ENCODE results near the gene TMEM54.
"Not testable (repeated sequence)": the region's sequence is repeated elsewhere in the genome, so short reads cannot be mapped to it uniquely, and the experiment has no call there.

The TMEM54 gene

DNA sequence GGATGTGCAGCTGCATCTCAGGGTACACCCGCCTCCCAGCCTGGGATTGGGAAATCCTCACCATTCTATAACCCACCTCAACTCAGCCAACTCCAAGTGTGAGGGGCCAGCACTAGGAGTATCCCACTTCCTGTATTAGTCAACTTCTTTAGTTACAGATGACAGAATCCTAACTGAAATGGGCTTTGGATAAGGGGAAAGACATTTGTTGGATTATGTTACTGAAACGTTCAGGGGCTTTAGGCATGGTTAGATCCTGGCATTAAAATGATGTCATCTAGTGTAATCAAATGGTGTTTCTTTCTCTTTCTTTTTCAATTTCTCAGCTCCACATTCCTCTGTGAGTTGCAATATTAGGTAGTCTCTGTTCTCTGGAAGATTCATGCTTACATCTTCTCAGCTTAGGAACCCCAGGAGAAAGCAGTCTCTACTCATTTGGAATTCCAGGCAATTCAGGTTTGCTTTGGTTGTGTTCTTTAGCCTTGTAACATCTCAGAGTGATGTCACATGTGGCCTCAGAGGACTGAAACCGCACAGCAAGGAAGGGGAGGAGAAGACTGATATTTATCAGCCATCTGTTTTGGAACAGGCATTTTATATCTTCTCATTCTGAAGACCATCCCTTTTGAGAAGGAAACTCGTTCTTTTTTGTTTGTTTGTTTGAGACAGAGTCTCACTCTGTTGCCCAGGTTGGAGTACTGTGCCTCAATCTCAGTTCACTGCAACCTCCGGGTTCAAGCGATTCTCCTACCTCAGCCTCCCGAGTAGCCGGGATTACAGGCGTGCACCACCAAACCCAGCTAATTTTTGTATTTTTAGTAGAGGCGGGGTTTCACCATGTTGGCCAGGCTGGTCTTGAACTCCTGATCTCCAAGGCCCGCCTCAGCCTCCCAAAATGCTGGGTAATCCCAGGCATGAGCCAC is 18.9 kb upstream of the TMEM54 start:
- no peak for DNase-seq (ENCODE audit: low spot score)

DNA sequence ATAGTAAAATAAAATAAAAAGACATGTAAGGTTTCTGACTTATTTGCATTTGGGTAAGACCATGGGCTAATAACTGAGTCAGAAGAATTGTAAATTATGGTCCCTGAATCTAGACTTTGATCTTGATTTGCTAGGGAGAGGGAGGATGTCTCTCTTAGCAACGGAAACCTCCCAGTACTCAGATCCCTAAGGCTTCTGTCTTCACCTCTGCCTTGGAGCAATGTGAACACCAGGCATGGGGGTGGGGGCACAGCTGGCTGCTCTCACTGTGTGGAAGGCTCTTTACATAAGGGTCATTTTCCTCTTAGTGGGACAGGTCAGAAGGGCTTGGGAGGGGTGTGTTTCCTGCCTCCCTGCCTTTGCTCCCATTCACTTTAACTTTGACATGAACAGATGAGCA is 17.0 kb upstream of the TMEM54 start:
- no peak for DNase-seq (ENCODE audit: low spot score)

DNA sequence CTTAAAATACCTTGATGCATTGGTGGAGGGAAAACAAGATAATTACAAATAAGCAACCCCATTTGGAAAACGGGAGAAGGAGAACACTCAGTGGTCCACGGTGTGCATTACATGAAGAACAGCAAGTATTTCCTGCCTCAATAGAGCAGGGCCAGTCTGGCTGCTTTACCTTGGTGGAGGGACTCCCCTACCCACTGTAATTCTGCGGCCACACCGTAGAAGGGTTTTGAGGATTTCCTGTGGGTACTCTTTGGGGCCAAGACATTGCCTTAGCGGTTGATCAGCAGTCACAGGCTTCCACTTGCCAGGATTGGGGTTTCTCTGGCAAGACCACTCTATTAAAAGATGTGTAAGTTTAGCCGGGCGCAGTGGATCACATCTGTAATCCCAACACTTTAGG is 16.3 kb upstream of the TMEM54 start:
- no peak for DNase-seq (ENCODE audit: low spot score)

DNA sequence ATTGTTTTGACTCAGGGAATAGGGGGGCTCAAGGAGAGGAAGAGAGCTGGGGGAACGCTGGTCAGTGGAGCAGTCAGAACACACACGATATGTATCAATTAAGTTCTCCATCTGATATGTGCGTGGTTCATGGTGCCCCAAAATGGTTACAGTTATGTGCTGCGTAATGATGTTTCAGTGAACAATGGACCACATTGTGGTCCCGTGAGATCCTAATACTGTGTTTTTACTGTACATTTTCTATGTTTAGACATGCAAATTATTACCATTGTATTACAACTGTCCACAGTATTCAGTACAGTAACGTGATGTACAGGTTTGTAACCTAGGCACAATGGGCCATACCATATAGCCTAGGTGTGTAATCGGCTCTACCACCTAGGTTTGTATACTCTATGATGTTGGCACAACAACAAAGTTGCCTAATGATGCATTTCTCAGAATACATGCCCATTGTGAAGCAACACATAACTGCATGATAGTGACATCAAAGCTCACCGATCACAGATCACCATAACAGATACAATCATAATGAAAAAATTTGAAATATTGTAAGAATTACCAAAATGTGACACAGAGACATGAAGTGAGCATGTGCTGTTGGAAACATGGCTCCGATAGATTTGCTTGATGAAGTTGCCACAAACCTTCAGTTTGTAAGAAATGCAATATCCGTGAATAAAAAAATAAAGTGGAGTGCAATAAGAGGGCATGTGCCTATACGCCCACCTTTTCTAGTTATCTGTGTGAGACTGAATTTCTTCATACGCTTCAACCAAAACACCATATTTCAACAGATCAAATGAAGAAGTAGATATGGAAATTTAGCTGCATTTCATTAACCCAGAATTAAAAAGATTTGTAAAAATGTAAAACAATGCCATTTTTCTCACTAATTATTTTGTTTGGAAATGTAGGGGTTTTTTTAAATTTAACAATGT is 14.8 kb upstream of the TMEM54 start:
- no peak for DNase-seq (ENCODE audit: low spot score)

DNA sequence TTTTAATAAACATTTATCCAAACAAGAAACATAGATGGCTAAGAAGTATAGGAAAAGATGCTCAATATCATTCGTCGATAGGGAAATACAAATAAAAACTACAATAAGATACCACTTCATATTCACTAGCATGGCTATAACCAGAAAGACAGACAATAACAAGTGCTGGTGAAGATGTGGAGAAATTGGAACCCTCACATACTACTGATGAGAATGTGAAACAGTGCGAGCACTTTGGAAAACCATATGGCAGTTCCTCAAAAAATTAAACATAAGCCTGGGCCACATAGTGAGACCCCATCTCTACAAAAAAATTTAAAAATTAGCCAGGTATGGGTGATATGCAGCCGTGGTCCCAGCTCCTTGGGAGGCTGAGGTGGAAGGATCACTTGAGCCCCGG is 9.1 kb upstream of the TMEM54 start:
- no peak for DNase-seq (ENCODE audit: low spot score)

DNA sequence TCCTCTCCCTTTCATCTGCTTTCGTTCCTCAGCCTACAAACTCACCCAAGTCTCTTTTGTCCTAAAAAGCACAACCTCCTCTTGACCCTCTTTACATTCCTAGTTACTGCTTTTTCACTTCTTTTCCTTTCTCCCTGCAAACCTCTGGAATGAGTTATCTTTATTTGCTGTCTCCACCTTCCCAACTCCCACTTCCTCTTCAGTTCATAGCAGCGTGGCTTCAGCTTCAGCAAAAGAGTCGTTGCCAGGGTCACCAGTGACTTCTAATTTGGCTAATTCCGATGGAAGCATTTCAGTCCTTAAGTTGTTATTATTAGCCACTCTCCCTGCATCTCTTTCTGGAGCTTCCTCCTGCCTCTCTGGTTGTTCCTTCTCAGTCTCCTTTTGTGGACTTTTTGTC is 6.2 kb upstream of the TMEM54 start:
- no peak for DNase-seq (ENCODE audit: low spot score)

DNA sequence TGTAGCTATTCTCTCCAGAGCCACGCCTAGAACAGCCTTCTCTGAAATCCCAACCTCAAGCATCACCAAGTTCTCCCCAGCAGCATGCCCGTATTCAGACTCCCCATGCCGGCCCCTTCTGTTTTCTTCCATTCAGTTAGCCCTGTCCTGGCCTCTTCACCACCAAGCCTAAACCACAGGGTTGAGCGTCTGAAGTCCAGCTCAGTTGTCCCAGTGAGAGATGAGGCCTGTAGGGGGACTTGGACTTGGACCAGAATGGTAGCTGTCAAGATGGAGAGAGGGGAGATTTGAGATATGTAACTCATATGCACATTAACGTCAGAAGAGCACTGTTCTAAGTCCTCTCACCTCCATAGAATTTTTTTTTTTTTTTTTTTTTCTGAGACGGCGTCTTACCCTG is 5.5 kb upstream of the TMEM54 start:
- no peak for DNase-seq (ENCODE audit: low spot score)

DNA sequence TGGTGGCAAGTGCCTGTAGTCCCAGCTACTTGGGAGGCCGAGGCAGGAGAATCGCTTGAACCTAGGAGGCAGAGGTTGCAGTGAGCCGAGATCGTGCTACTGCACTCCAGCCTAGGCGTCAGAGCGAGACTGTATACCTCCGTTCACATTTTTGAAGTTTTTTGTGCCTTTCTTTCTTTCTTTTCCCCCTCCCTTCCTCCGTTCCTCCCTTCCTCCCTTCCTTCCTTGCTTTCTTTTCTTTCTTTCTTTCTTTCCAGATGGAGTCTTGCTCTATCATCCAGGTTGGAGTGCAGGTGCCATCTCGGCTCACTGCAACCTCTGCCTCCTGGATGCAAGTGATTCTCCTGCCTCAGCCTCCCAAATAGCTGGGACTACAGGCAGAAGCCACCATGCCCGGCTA is 4.4 kb upstream of the TMEM54 start:
- not testable (repeated sequence) for DNase-seq (ENCODE audit: low spot score)

DNA sequence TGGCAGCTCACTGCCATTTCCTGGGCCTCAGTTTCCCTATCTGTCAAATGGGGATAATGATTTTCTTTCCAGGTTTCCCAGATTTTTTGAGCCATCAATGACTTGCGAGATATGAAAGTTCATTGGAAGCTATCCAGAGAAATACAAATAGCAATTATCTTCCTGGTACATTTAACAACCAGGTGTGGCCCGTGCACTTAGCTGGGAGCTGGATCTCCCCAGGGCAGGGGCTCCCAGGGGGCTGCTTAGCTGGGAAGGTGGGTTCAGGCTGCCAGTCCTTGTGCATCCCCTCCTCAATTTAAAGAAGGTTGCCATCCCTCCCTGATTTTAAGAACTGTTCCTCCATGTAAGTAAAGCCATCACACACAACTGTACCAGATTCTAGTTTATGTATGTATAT is 3.6 kb upstream of the TMEM54 start:
- no peak for DNase-seq (ENCODE audit: low spot score)

DNA sequence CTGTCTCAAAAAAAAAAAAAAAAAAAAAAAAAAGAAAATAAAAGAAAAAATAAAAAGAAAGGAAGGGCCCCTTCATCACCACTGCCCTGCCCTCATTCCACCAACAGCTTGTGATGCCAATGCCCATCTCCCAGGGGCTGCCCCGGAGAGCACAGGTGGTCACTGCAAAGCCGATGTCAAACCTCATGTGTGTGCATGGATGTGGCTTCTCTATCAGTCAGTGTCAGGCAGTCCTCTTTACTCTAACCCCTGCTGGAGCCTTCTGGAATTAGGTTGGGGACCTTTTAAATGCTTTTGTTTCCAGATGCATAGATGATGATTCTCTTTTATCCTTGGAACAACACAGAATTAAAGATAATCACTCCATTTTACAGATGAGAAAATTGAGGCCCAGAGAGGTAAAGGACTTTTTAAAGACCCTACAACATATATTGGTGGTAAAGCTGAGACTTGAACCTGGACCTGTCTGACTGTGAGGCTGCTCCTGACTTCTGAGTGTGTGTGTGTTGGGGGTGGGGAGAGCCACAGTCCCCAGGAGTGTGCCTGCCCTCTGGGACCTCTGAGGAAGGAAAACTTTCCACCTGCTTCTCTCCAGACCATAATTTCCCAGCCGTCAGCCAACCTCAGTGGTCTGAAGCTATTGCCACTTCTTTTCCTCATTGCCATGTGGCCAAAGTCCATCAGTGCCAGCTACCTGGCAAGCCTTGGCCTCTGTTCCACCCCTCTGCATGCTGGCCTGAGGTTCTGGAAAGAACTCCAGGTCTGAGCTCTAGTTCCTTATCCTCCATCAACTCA is 3.0 kb upstream of the TMEM54 start:
- no peak for DNase-seq (ENCODE audit: low spot score)

DNA sequence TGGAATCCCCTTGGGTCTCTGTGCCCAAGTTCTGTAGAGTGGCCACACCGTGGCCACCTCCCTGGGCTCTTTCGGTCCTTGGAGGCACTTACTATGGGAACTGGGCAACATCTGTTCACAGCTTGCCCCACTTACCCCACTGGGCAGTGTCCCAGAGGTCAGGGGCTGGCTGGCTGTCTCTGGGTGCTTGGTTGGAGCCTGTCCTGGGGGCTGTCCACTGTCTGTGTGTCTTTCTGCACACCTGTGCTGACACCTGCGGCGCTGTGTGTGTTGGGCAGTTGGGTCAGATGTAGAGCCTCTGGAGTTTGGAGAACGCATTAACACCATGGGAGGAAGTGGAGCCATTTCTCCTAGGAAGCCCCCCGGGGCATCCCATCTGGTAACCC is 1.3 kb upstream of the TMEM54 start:
- DNase-seq (ENCODE audit: low spot score) = no peak

DNA sequence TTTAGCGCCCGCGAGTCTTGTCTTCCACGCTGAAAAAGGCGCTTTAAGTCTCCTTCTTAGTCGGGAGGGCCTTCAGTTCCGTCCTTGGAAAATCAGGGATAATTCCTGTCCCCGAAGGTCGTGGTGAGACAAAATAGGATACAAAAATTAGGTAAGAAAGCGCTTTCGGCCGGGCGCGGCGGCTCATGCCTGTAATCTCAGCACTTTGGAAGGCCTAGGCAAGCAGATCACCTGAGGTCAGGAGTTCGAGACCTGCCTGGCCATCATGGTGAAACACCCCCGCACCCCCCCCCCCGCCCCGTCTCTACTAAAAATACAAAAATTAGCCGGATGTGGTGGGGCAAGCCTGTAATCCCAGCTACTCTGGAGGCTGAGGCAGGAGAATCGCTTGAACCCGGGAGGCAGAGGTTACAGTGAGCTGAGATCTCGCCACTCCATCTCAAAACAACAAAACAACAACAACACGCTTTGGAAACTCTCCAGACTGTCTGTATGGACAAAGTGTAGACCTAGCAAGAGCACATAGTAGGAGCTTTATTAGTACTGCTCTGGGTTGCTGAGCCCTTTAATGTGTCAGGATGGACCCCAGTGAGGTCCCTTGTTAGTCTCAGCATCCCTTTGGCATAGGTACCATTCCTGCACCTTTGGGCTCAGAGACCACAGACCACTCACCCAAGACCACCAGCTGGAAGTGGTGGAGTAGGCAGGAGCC is 790 bp upstream of the TMEM54 start:
- DNase-seq (ENCODE audit: low spot score) = no peak

DNA sequence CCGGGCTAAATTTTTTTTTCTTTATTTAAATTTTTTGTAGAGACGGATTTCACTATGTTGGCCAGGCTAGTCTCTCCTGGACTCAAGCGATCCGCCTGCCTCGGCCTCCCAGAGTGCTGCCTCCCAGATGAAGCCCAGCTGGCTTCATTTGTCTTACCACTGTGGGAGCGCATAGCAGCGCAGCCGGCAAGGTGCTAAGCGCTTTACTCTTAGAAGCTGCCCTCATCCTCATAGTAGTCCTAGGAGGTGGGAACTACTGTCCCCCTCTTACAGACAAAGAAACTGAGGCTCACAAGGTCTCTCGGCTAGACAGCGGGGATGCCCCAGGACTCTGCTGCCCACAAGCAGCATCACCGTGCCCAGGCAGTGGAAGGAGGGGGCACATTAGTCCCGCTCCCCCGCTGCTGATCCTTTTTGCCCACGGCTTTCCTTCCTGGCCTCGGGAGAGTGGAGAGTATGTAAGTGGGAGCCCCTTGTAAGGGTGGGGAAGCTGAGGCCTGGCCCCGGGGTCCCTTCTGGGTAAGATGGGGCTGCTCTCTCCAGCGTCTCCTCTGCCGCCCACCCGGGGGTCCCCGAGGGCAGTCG is 726 bp downstream of the TMEM54 start:
- DNase-seq (ENCODE audit: low spot score) = no peak

DNA sequence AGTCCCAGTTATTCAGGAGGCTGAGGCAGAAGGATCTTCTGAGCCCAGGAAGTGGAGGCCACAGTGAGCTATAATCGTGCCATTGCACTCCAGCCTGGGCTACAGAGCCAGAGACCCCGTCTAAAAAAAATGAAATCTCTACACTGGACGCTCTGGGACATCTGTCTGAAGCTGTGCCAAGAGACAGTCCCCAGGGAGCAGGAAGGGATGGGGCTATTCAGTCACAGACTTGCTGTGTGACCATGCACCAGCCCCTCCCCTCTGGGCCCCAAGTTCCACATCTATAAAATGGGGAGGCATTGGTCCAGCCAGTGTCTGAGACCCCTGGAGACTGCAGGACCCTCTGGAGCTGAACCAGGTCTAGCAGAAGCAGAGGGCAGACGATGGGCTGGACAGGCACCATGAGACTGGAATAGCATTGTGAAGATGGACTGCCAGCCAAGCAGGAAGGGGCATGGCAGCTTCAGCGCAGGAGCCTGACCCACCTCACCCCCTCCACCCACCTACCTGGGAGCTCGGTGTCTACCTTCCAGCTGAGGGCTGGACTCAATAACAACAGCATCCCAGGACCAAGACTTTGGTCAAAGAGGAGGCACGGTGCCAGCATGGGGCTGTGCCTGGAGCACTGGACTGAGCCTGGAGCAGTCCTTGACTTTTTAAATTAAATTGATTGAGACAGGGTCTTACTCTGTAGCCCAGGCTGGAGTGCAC is 1.4 kb downstream of the TMEM54 start:
- DNase-seq (ENCODE audit: low spot score) = no peak

DNA sequence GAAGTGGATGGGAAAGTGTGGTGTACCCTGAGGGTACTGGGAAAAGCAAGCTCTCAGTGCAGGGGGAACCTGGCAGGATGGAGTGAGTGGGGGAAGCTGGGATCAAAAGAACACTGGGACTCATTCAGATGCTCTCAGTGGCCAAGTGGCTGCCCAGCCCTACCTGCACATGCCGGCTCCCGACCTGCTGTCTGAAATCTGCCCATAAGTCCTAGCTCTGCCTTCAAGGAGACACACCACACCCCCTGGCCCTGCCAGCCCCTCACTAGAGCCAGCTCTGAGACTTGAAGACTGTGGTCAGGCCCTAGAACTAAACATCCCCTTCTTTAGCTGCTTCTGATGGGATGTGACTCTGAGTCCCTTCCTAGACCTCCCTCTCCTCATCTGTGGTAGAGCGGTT is 2.2 kb downstream of the TMEM54 start:
- DNase-seq (ENCODE audit: low spot score) = no peak

DNA sequence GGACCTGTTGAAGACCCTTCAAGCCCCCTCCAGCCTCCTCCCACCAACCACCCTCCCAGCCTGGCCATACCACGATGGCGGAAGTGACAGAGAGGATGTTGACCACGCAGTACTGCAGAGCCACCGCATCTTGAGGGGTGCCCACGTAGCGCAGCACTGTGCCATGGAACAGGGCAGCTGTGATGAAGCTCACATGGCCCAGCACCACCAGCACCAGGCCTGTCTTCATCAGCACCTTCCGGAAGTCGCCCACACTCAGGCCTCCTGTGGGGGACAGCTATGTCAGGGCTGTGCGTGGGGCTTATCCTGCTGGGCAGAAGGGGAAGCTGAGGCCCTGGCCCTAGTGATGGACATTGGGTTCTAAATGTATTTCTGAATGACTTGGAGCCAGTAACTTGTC is 3.1 kb downstream of the TMEM54 start:
- no peak for DNase-seq (ENCODE audit: low spot score)

DNA sequence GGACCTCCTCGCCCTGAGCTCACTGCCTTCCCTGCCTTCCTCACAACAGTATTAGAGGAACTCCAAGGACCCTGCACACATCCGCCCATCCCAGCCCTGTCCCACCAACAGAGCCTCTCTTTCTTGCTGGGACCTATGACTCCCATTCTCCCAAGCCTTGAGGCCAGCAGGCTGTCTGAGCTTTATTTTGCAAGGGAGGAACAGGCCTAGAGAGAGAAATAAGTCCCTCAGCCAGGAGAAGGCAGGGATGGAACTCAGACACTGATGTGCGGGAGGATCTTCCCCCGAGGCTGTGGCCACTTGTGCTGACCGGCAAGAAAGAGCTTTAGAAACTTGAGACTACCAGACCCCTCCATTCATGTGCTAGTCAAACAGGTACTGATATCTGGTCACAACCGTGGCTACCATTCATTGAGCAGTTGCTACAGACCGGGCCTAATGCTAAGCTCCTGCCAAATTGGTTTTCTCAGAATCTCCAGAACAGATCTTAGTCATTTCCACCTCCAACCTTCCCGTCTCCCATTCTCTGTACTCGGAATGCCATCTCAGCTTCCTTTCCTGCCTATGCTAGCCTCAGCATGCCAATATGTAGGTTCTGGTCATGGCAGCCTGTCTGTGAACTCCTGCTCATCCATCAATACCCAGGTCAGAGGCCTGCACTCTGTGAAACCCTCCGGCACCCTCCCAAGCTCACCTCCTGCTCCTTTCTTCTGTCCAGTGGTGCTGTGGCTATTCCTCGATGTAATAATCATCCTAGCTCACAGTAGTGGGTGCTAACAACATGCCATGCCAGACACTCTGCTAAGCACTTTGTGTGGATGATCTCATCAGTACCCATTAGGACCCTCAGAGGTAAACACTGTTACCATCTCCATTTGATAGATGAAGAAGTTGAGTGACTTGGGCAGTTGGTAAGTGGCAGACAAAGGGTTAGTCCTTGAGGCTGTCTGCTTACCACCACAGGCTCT is 3.8 kb downstream of the TMEM54 start:
- DNase-seq (ENCODE audit: low spot score) = no peak

DNA sequence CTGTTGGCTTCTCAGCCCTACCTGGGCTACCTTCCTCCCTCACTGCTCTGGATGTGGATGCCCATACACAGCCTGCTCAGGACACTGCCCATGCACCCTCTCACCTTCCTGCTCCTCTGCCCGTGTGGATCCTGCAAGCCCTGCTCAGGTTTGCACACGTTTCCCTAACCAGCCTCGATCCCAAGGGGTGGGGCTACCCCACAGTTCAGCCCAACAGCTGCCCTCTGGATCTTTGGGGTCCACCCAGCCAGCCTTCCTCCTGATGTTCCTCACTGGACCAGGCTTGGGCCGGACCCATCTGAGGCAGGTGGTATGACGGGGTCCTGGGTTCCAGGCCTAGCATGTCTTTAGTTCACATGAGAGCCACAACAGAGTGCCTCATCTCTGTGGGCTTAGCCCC is 4.7 kb downstream of the TMEM54 start:
- DNase-seq (ENCODE audit: low spot score) = no peak

All from HuH-7.5 (cell line).